ENCODE data around the gene SETBP1.

Gene SETBP1

GRCh38 chr18:44702594-44702993 is 21.9 kb downstream of the SETBP1 start:
- TF ChIP-seq CTCF (IDR thresholded peaks at IDR 0.05; ENCODE audit: control insufficient read depth, extremely low read depth, insufficient read depth), result no peak
- no peak for DNase-seq (ENCODE audit: low read depth)
- no peak overlapping the region for H3K4me3 ChIP-seq (ENCODE audit: low read depth, low read length)

DNA sequence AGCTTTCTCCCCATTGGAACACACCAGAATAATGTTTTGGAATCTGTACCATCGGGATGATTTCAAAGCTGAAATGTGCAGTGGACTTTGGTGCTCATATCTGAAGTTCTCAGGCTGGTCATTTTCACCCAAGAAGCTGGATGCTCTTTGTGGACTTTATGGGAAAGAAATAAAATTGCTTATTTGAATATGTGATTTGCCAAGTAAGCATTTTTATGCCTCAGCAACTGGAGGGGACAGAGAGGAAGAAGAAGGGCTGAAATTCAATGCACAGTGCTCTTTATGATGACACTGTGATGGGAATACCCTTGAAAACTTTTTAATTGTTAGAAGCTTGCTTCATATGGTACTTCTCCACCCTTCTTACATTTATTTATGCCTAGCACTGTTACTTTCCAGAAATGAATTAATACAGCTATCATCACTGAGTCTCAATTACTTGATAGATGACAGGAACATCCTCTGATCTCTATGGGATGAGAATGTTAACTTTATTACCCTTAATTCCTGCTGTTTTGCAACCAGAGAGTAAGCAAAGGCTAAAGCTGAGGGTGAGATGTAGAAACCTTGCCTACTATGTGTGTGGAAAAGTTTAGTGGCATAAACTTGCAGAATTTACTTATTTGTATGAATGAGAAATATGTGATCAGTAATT is 23.6 kb downstream of the SETBP1 start:
- no peak overlapping the region for H3K4me3 ChIP-seq (ENCODE audit: low read depth, low read length)

DNA sequence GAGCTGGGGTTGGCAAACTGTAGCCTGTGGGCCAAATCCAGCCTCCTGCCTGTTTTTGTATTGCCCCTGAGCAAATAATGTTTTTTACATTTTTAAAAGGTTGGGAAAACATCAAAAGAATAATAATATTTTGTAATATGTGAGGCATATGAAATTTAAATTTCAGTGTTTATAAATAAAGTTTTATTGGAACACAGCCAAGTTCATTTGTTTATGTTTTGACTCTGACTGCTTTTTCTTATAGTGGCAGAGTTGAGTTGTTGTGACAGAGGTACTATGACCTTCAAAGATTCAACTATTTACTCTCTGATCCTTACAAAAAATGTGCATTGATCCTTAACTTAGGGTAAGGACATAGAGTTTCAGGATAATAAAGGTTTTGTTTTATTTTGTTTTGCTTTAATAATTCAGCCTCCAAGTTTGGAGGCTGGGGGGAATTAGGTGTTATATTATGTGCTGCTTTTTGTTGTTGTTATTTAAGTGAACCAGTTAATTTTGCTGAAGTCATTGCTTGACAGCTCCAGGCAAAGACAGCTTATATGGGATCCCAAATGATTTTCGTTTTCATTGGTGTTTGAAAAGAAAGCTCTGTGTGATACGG is 24.5 kb downstream of the SETBP1 start:
- H3K4me3 ChIP-seq (ENCODE audit: low read depth, low read length), result no peak overlapping the region
- DNase-seq (ENCODE audit: low read depth), result no peak
- TF ChIP-seq CTCF (IDR thresholded peaks at IDR 0.05; ENCODE audit: control insufficient read depth, extremely low read depth, insufficient read depth), result no peak

More for the DNA sequence above, 23.6 kb downstream of the SETBP1 start:
- TF ChIP-seq CTCF (IDR thresholded peaks at IDR 0.05; ENCODE audit: control insufficient read depth, extremely low read depth, insufficient read depth), result no peak
- DNase-seq (ENCODE audit: low read depth), result no peak

GRCh38 chr18:44708451-44709083 is 27.9 kb downstream of the SETBP1 start:
- DNase-seq (ENCODE audit: low read depth), result no peak
- no peak for TF ChIP-seq CTCF (IDR thresholded peaks at IDR 0.05; ENCODE audit: control insufficient read depth, extremely low read depth, insufficient read depth)
- no peak overlapping the region for H3K4me3 ChIP-seq (ENCODE audit: low read depth, low read length)

DNA sequence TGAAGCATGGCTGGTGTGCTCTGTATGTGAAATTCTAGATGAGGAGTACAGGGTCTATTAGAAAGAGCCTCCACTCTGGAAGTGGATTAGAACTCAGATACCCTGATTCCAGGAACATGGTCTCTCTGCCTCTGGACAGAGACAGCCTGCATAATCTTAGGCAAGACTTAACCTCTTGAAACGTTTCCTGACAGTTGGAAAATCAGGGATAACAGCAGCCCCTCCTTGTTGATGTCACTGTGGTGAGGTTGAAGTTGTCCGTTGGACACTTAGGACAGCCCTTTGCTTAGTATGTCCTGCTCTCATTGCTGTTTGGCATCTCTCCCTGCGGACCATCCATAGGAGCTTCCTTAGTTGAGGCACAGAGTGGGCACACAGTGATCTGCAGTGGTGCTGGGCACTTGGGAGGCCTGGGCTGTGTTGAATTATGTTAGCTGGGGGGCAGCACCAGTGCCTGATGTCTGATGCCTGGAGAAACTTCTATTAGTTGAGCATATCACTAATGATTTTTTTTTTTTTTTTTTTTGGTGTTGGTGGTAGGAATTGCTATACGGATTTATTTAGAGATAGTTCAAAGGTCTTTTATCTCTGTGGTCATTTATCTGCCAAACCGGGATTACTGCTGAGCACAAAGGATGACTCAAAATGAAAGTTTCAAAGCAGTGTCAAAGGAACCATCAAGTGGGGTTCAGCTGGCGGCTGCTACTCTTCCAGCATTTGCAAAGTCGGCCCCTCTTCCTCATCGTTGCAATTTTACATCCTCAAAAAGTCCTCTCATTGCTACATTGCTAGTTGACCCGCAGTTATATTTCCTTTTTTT is 28.8 kb downstream of the SETBP1 start:
- no peak overlapping the region for H3K4me3 ChIP-seq (ENCODE audit: low read depth, low read length)
- no peak for TF ChIP-seq CTCF (IDR thresholded peaks at IDR 0.05; ENCODE audit: control insufficient read depth, extremely low read depth, insufficient read depth)
- DNase-seq (ENCODE audit: low read depth), result no peak

- H3K4me3 ChIP-seq (ENCODE audit: low read depth, low read length), result no peak overlapping the region
- no peak for DNase-seq (ENCODE audit: low read depth)
- no peak for TF ChIP-seq CTCF (IDR thresholded peaks at IDR 0.05; ENCODE audit: control insufficient read depth, extremely low read depth, insufficient read depth)
Measured at GRCh38 chr18:44710931-44711330, 30.2 kb downstream of the SETBP1 start.
